ENCODE data around the gene KLK8.

- TF ChIP-seq CTCF (IDR thresholded peaks at IDR 0.05): no peak
- TF ChIP-seq POLR2AphosphoS5 (IDR thresholded peaks at IDR 0.05): no peak
- no peak for TF ChIP-seq POLR2A (IDR thresholded peaks at IDR 0.05; ENCODE audit: low read depth)
These were observed 28.3 kb upstream of the KLK8 start for GRCh38 chr19:51029718-51030117.

Measured in esophagus muscularis mucosa (tissue), 3 donors.